ENCODE results near the gene CLEC1A. TPM values are rescaled to one million over a fixed set of nuclear protein-coding genes. Genes with fewer than 3 reads are reported as not detected.

CLEC1A gene
- total and polyA plus RNA-seq, 8 donors, result 0.24 to 3.0 (median 0.79) TPM

DNA sequence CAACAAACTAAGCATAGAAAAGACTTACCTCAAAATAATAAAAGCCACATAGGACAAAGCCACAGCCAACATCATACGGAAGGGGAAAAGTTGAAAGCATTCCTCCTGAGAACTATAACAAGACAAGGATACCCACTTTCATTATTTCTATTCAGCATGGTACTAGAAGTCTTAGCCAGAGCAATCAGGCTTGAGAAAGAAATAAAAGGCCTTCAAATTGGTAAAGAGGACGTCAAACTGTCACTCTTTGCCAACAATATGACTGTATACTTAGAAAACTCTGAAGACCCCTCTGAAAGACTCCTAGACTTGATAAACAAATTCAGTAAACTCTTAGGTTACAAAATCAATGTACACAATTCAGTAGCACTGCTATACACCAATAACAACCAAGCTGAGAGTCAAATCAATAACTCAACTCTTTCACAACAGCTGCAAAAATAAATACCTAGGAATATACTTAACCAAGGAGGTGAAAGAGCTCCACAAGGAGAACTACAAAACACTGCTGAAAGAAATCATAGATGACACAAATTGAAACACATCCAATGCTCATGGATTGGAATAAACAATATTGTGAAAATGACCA is 11.6 kb upstream of the CLEC1A start:
- no peak for ATAC-seq
- Histone ChIP-seq H3K27ac (no peak overlapping the region), H3K27me3 (no peaks in the 10 kb centered on the region), H3K4me1 (no peaks in the 10 kb centered on the region), H3K4me3 (no peak overlapping the region), H3K36me3 (no peaks in the 10 kb centered on the region), H3K9me3 (no peaks in the 10 kb centered on the region)
- 66 to 73% methylated on average over 2 of the region's 2 CpGs for WGBS, 2 donors
- DNase-seq, result no peak
- intact Hi-C loops (cut with DNase I), result no loop called here
- no peak for FAIRE-seq
- TF ChIP-seq, protein P1, sequence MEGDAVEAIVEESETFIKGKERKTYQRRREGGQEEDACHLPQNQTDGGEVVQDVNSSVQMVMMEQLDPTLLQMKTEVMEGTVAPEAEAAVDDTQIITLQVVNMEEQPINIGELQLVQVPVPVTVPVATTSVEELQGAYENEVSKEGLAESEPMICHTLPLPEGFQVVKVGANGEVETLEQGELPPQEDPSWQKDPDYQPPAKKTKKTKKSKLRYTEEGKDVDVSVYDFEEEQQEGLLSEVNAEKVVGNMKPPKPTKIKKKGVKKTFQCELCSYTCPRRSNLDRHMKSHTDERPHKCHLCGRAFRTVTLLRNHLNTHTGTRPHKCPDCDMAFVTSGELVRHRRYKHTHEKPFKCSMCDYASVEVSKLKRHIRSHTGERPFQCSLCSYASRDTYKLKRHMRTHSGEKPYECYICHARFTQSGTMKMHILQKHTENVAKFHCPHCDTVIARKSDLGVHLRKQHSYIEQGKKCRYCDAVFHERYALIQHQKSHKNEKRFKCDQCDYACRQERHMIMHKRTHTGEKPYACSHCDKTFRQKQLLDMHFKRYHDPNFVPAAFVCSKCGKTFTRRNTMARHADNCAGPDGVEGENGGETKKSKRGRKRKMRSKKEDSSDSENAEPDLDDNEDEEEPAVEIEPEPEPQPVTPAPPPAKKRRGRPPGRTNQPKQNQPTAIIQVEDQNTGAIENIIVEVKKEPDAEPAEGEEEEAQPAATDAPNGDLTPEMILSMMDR (IDR thresholded peaks at IDR 0.05), result no peak

DNA sequence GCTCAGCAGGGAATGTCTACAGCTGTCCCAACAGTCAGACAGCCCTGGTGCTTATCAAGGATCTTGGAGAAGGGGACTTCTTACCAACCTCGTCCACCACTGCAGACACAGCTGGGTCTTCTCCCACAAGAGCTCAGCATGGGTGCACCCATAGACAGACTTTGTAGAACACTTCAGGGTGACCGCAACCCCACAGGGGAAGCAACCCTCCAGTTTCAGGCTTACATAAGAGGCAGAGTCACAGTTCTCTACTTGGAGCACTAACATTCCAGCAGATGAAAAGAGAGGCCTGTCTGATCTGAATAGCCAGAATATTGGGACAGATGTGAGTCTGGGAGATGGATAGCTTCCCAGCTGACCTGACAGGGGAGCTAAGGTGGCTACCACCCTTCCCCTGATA is 3.5 kb upstream of the CLEC1A start:
- peak in 2 of 4 donors; percentile 29 to 69 for ATAC-seq
- TF ChIP-seq, protein P1 (IDR thresholded peaks at IDR 0.05), result no peak
- no peaks in the 10 kb centered on the region for H3K27me3 ChIP-seq
- H3K9me3 ChIP-seq, result no peaks in the 10 kb centered on the region
- WGBS, 2 donors, result 50 to 57% methylated on average over 2 of the region's 2 CpGs
- no peak for FAIRE-seq
- H3K27ac ChIP-seq, result no peak overlapping the region
- no peak overlapping the region for H3K4me3 ChIP-seq
- no peaks in the 10 kb centered on the region for H3K4me1 ChIP-seq
- no peaks in the 10 kb centered on the region for H3K36me3 ChIP-seq
- intact Hi-C loops (cut with DNase I), result no loop called here
- no peak for DNase-seq

DNA sequence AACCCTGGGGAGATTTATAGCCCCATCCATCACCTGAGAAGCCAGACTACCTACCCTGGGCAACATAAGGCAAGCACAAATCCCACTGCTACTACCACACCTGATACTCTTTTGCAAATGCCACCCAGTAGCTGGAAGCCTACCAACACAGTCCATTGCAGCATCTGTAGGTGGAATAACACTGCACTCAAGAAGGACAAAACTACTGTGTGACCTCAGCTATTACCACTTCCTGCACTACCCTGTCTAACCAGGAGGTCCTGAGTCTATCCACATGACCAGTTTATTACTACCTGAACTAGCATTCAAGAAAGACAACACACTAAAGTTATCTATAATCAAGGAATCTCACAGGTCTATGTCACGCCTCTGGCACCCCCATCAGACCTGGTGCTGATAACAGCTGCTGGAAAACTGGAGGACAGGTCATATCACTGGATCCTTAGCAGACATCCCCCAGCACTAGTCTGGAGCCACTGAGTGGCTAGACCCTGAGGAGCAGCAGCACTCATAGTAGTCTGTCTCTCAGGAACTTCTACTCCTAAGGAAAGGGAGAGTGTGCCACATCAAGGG is 2.9 kb upstream of the CLEC1A start:
- no peaks in the 10 kb centered on the region for H3K9me3 ChIP-seq
- no peaks in the 10 kb centered on the region for H3K36me3 ChIP-seq
- TF ChIP-seq, protein P1 (IDR thresholded peaks at IDR 0.05), result no peak
- intact Hi-C loops (cut with DNase I), result no loop called here
- H3K27ac ChIP-seq, result no peak overlapping the region
- H3K27me3 ChIP-seq, result no peaks in the 10 kb centered on the region
- DNase-seq (no peak), FAIRE-seq (no peak), ATAC-seq (peak in 2 of 4 donors; percentile 22 to 33)
- no peaks in the 10 kb centered on the region for H3K4me1 ChIP-seq
- 81 to 83% methylated on average over 1 of the region's 1 CpG for WGBS, 2 donors
- no peak overlapping the region for H3K4me3 ChIP-seq

DNA sequence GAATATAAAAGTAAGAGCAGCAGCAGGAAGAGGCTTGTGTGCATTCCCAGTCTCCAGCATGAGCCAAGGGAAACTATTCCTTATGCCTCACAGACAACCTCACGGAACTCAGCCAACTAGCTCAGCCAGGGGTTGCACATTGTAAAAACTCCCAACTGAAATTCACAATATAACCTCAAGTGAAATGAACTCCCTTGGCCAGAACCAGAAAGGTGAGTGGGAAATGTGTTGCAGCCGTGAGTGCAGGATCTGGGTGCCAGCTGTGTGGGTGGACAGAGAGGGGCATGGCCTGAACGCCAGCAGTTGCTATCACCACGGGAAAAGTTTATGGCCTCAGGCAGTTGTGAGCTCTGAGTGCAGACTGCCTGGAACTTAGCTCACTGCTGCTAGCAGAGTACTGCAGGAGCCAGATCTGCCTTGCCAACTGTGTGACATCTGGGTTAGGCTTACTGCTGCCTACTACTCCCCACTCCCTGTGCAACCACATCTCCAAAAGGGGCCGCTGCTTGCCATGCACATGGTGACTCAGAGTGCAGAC is 2.3 kb upstream of the CLEC1A start:
- ATAC-seq (peak in 2 of 4 donors; percentile 16 to 45), FAIRE-seq (no peak), DNase-seq (no peak)
- no peaks in the 10 kb centered on the region for H3K4me1 ChIP-seq
- TF ChIP-seq, protein P1 (IDR thresholded peaks at IDR 0.05), result no peak
- no peaks in the 10 kb centered on the region for H3K27me3 ChIP-seq
- WGBS, 2 donors, result 43 to 46% methylated on average over 5 of the region's 5 CpGs
- no peak overlapping the region for H3K4me3 ChIP-seq
- no peaks in the 10 kb centered on the region for H3K9me3 ChIP-seq
- H3K27ac ChIP-seq, result no peak overlapping the region
- intact Hi-C loops (cut with DNase I), result no loop called here
- no peaks in the 10 kb centered on the region for H3K36me3 ChIP-seq

DNA sequence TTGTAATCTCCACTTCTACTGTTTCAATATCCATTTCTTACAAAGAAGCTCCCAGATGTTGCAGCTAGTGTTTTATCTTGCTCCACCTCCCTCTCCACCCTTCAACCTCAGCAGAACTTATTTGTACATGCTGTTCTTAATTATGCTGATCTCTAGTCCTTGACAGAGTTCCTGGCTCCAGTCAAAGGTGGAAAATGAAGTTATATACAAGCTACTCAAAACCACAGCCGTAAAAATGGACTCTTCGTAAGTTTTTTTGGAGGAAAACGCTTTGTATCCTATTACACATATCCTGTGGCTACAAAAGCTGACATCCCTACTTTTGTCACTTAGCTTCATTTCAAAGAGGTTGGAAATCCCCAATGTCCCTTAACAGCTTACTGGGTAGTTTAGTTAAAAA is 1.3 kb downstream of the CLEC1A start:
- FAIRE-seq, result no peak
- Histone ChIP-seq H3K4me3 (no peak overlapping the region), H3K9me3 (no peaks in the 10 kb centered on the region), H3K27me3 (peaks cover 0 to 3% (median 0%) of the 10 kb centered on the region in 4 donors), H3K36me3 (no peaks in the 10 kb centered on the region), H3K4me1 (no peaks in the 10 kb centered on the region), H3K27ac (no peak overlapping the region)
- TF ChIP-seq, protein P1 (IDR thresholded peaks at IDR 0.05), result no peak
- WGBS, 2 donors, result 50 to 60% methylated on average over 3 of the region's 3 CpGs
- ATAC-seq, result no peak
- no peak for DNase-seq
- intact Hi-C loops (cut with DNase I), result no loop called here

Measured in pancreas (tissue), 10 donors.